PC-9 (cell line): Measurements from ENCODE around the gene UNC13B. TPM values are rescaled to one million over a fixed set of nuclear protein-coding genes. Genes with fewer than 3 reads are reported as not detected.

Source experiments
- BruUV-seq: library from RNA; stranded (reverse); fragments of 400-500 nt; replicated peaks from 2 replicates; lab custom pipeline; 2021; lab: Mats Ljungman, UMichigan
- CTCF ChIA-PET: fragments of 300-600 bp; sonication (Branson Sonifier 250); formaldehyde crosslinking; loops from one replicate; lab custom pipeline; 2022; ENCODE audit warnings: antibody characterized with exemption; lab: Charles Lee
- POLR2A ChIA-PET: fragments of 300-600 bp; sonication (Branson Sonifier 250); formaldehyde crosslinking; loops from one replicate; lab custom pipeline; 2022; ENCODE audit warnings: antibody characterized with exemption; ENCODE audit not compliant: unreplicated experiment; lab: Charles Lee
- DNase-seq, 2 experiments: peaks; one replicate each; pipeline versions ENCODE4 v3.0.0 to v3.0.0-alpha.2; 2015 to 2022; ENCODE audit warnings: mixed read lengths in 1 of 2
- H2AFZ ChIP-seq: fragments of 200-600 bp; sonication (generic); 2 replicates; pipeline ENCODE4 v1.8.1; 2017; ENCODE audit warnings: antibody characterized with exemption
- H3F3A ChIP-seq: fragments of 200-600 bp; sonication (generic); 2 replicates; pipeline ENCODE4 v1.8.1; 2017; ENCODE audit warnings: antibody characterized with exemption, mild to moderate bottlenecking, low read depth; ENCODE audit not compliant: insufficient read depth
- H3K27ac ChIP-seq: fragments of 200-600 bp; sonication (generic); 2 replicates; pipeline ENCODE4 v1.6.1; 2016; ENCODE audit warnings: mixed run types
- H3K27me3 ChIP-seq: fragments of 200-600 bp; sonication (generic); 2 replicates; pipeline ENCODE4 v1.6.1; 2016; ENCODE audit warnings: low read depth, mixed run types; ENCODE audit not compliant: insufficient read depth
- H3K36me3 ChIP-seq: fragments of 200-600 bp; sonication (generic); 2 replicates; pipeline ENCODE4 v1.6.1; 2016; ENCODE audit warnings: low read depth, mixed run types
- H3K4me1 ChIP-seq: fragments of 200-600 bp; sonication (generic); replicated peaks from 2 replicates; pipeline ENCODE4 v1.6.1; 2016; ENCODE audit warnings: mixed run types; ENCODE audit not compliant: insufficient read depth
- H3K4me2 ChIP-seq: fragments of 200-600 bp; sonication (generic); 2 replicates; pipeline ENCODE4 v1.6.1; 2017; ENCODE audit warnings: mixed run types
- H3K4me3 ChIP-seq: fragments of 200-600 bp; sonication (generic); 2 replicates; pipeline ENCODE4 v1.6.1; 2016; ENCODE audit warnings: mixed run types
- H3K79me2 ChIP-seq: fragments of 200-600 bp; sonication (generic); 2 replicates; pipeline ENCODE4 v1.6.1; 2017; ENCODE audit warnings: low read depth, mixed run types
- H3K9me2 ChIP-seq: fragments of 200-600 bp; sonication (generic); 2 replicates; pipeline ENCODE4 v1.8.1; 2017; ENCODE audit warnings: mild to moderate bottlenecking; ENCODE audit not compliant: insufficient read depth
- H3K9me3 ChIP-seq: fragments of 200-600 bp; sonication (generic); 2 replicates; pipeline ENCODE4 v1.8.1; 2016; ENCODE audit warnings: low read depth; ENCODE audit not compliant: insufficient read depth
- H4K20me1 ChIP-seq: fragments of 200-600 bp; sonication (generic); 2 replicates; pipeline ENCODE4 v1.8.1; 2017; ENCODE audit not compliant: insufficient read depth
- CTCF ChIP-seq: fragments of 200-600 bp; sonication (generic); conservative IDR thresholded peaks from 2 replicates; pipeline ENCODE4 v1.6.1; 2017; ENCODE audit warnings: mixed run types, antibody characterized with exemption, mild to moderate bottlenecking, moderate library complexity
- EZH2 ChIP-seq: fragments of 200-600 bp; sonication (generic); IDR thresholded peaks from 2 replicates; pipeline ENCODE4 v1.8.0; 2017; ENCODE audit warnings: antibody characterized with exemption, low read depth
- intact Hi-C: fragments of 100-400 bp; cut with micrococcal nuclease; formaldehyde crosslinking; loops from one replicate; pipeline ENCODE4 v1.10.0; 2022; ENCODE audit not compliant: unreplicated experiment
- total RNA-seq: library from RNA; stranded (reverse); gene quantifications from 2 replicates; pipeline ENCODE4 v1.2.3, GENCODE V29; 2021

Gene UNC13B
- total RNA-seq, 1 experiment from 2014 or later = not detected

- Histone ChIP-seq H3F3A (no peaks in the 10 kb centered on the region), H3K9me2 (no peaks in the 10 kb centered on the region), H3K4me1 (no peaks in the 10 kb centered on the region), H3K4me2 (no peak overlapping the region), H3K4me3 (no peak overlapping the region), H2AFZ (no peak overlapping the region), H4K20me1 (no peaks in the 10 kb centered on the region), H3K79me2 (no peaks in the 10 kb centered on the region), H3K27me3 (no peaks in the 10 kb centered on the region), H3K9me3 (no peaks in the 10 kb centered on the region), H3K27ac (no peak overlapping the region), H3K36me3 (no peaks in the 10 kb centered on the region)
- intact Hi-C loops = no loop called here
- no TSS peak for BruUV-seq
- POLR2A ChIA-PET = no interaction called here
- TF ChIP-seq EZH2 (no peak), CTCF (no peak)
- CTCF ChIA-PET = no interaction called here
- DNase-seq = no peak
These were observed 189.2 kb downstream of the UNC13B start for GRCh38 chr9:35350827-35351549.

- no peak for TF ChIP-seq CTCF
- TF ChIP-seq EZH2 = no peak
- Histone ChIP-seq H3K36me3 (no peaks in the 10 kb centered on the region), H3K79me2 (no peaks in the 10 kb centered on the region), H3K4me3 (no peak overlapping the region), H3F3A (no peaks in the 10 kb centered on the region), H3K4me2 (no peak overlapping the region), H2AFZ (no peak overlapping the region), H4K20me1 (no peaks in the 10 kb centered on the region), H3K9me3 (no peaks in the 10 kb centered on the region), H3K4me1 (no peaks in the 10 kb centered on the region), H3K9me2 (no peaks in the 10 kb centered on the region), H3K27me3 (no peaks in the 10 kb centered on the region), H3K27ac (no peak overlapping the region)
- intact Hi-C loops = no loop called here
- no peak for DNase-seq
- BruUV-seq = no TSS peak
- ChIA-PET CTCF (no interaction called here), POLR2A (no interaction called here)
These were observed 192.0 kb downstream of the UNC13B start for GRCh38 chr9:35353731-35354365.

DNA sequence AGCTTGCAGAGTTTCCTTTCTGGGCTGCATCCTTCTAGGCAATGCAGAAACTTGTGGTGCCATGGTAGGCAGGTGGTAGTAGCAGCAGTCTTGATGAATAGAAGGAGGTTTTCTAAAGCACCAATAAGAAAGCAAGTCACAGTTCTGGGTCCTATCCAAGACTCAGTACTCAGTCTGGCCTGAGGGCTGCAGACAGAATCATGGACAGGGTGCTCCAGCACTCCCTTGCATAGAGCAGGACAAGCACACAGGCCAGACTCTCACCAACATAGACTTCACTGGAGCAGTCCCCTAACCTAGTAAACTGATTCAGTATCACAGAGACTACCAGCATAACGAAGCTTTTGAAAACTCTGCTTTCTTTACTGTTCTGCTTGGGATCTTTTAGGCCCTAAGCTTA is 194.1 kb downstream of the UNC13B start:
- no peak overlapping the region for H3K27ac ChIP-seq
- no peaks in the 10 kb centered on the region for H3K36me3 ChIP-seq
- no peaks in the 10 kb centered on the region for H4K20me1 ChIP-seq
- no peaks in the 10 kb centered on the region for H3K4me1 ChIP-seq
- intact Hi-C loops = no loop called here
- no peak overlapping the region for H3K4me3 ChIP-seq
- no peaks in the 10 kb centered on the region for H3F3A ChIP-seq
- no TSS peak for BruUV-seq
- no peak overlapping the region for H3K4me2 ChIP-seq
- CTCF ChIA-PET = no interaction called here
- no peaks in the 10 kb centered on the region for H3K79me2 ChIP-seq
- no peak overlapping the region for H2AFZ ChIP-seq
- no peak for TF ChIP-seq CTCF
- no peak for TF ChIP-seq EZH2
- H3K9me2 ChIP-seq = no peaks in the 10 kb centered on the region
- H3K27me3 ChIP-seq = no peaks in the 10 kb centered on the region
- POLR2A ChIA-PET = no interaction called here
- no peak for DNase-seq
- H3K9me3 ChIP-seq = no peaks in the 10 kb centered on the region
